H1 (cell line): ENCODE results near the gene USP50. TPM values are rescaled to one million over a fixed set of nuclear protein-coding genes. Genes with fewer than 3 reads are reported as not detected.

Source experiments
- ATF3 ChIP-seq: IDR thresholded peaks from 2 replicates; pipeline ENCODE4 v1.6.1; 2011; ENCODE audit warnings: low read depth, mild to moderate bottlenecking, low read length; ENCODE audit not compliant: insufficient read depth
- POLR2A ChIP-seq, 2 experiments: IDR thresholded peaks; 1 replicate in 1 of 2; 2 replicates in 1 of 2; pipeline ENCODE4 v1.6.1; 2011; ENCODE audit warnings: low read depth in 2 of 2, low read length in 2 of 2, mild to moderate bottlenecking in 2 of 2; ENCODE audit errors: control extremely low read depth in 1 of 2
- RAD21 ChIP-seq, 2 experiments: IDR thresholded peaks in 1 of 2; conservative IDR thresholded peaks in 1 of 2; 2 replicates each; pipeline ENCODE4 v1.6.1; 2011; ENCODE audit warnings: low read depth in 2 of 2, low read length in 2 of 2, improper control_type of control experiment in 1 of 2, inconsistent platforms in 1 of 2, mild to moderate bottlenecking in 1 of 2, moderate library complexity in 1 of 2
- RNF2 ChIP-seq: fragments of 200-900, 300-1000 bp; sonication (generic); IDR thresholded peaks from 2 replicates; pipeline ENCODE4 v1.7.1; 2016; ENCODE audit warnings: borderline replicate concordance, low read depth, mild to moderate bottlenecking, antibody characterized with exemption, low read length; ENCODE audit not compliant: poor library complexity, severe bottlenecking; ENCODE audit errors: missing control alignments
- polyA plus RNA-seq, 7 experiments: library from polyadenylated mRNA; depleted of rRNA in 3 of 7; stranded (reverse) in 5 of 7; unstranded in 2 of 7; fragments of >200 nt in 5 of 7; fragments of 200-250 nt in 2 of 7; gene quantifications; 1 replicate in 5 of 7; 2 replicates in 1 of 7; 4 replicates in 1 of 7; pipeline versions ENCODE4 v1.2.1 to v1.2.3, GENCODE V29; 2011 to 2013; ENCODE audit warnings: missing spikeins in 2 of 7, mixed read lengths in 2 of 7
- total RNA-seq: library from RNA; stranded (reverse); fragmentation: NEBNext Ultra II Directional; extraction: Animal tissue kit (Norgen Biotek cat#: 25700); gene quantifications from 2 replicates; pipeline ENCODE4 v1.2.1, GENCODE V29; 2021

The USP50 gene
- total and polyA plus RNA-seq, 2 of the 8 experiments (the other 6 are each of a cell fraction or from before 2014, with no cell fraction given) = not detected

DNA sequence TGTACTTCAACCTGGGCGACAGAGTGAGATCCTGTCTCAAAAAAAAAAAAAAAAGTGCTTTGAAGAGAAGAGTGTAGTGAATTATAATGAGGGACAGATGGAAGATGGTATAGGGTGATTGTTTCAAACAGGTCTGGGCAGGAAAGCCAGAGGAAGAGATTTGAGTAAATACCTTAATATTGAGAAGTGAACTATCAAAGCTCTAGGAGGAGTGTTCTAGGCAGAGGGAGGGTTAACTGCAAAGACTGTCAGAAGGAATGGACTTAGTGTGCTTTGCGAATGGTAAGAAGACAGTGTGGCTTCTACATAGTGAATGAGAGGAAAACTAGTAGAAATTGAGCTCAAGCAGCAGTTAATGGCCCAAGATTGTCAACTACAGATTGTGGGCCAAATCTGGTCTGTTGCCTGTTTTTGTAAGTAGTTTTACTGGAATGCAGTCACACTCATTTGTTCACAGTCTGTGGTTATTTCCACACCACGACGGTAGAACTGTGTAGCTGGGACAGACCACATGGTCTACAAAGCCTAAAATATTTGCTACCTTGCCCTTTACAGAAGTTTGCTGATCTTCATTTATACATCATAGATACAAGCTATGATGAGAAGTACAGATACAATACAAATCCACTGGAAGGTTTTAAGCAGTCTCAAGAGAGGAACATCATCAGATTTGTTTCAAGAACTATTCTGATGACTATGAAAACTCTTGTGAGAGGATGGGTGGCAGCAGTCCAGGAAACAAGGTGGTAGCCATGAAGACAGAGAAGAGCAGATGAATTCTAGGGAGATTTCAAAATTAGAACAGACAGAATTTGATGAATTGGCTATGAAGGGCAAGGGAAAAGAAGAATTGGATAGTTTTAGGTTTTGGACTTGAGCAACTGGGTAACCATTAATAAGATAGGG, 16.5 kb upstream of the USP50 start (continued):
- no peak for TF ChIP-seq RAD21 (IDR thresholded peaks at IDR 0.05 in 1 of 2, conservative IDR thresholded peaks at IDR 0.05 in 1 of 2; ENCODE audit: low read depth in 2 of 2, low read length in 2 of 2)
- TF ChIP-seq POLR2A (IDR thresholded peaks at IDR 0.05; ENCODE audit: control extremely low read depth in 1 of 2, low read depth in 2 of 2, low read length in 2 of 2) = no peak
- TF ChIP-seq RNF2 = no peak
- TF ChIP-seq ATF3 = no peak
